HUES64 (cell line): ENCODE data around the gene ABHD14A.

Experiments
- H3K27ac ChIP-seq: 2 replicates; pipeline ENCODE4 v1.7.0; 2013; ENCODE audit warnings: low read depth, low read length, inconsistent platforms
- H3K27me3 ChIP-seq: 2 replicates; pipeline ENCODE4 v1.6.1; 2013; ENCODE audit warnings: mild to moderate bottlenecking, low read length; ENCODE audit not compliant: insufficient read depth
- H3K36me3 ChIP-seq: 2 replicates; pipeline ENCODE4 v1.6.1; 2013; ENCODE audit warnings: mild to moderate bottlenecking, low read length; ENCODE audit not compliant: insufficient read depth
- H3K4me1 ChIP-seq: 2 replicates; pipeline ENCODE4 v1.6.1; 2013; ENCODE audit warnings: mild to moderate bottlenecking, low read length, moderate library complexity; ENCODE audit not compliant: insufficient read depth
- H3K4me3 ChIP-seq: 2 replicates; pipeline ENCODE4 v1.5.1; 2013; ENCODE audit warnings: mild to moderate bottlenecking, low read length, moderate library complexity
- H3K9ac ChIP-seq: 2 replicates; pipeline ENCODE4 v1.6.1; 2013; ENCODE audit warnings: mild to moderate bottlenecking, low read depth, low read length
- H3K9me3 ChIP-seq: 2 replicates; pipeline ENCODE4 v1.6.1; 2013; ENCODE audit warnings: low read depth, low read length; ENCODE audit not compliant: insufficient read depth
- WGBS: fragments of 150-250, 120-280 bp; methylation state at CpG from one replicate; pipeline ENCODE4 v1.1.7; 2013; ENCODE audit warnings: missing lambda C conversion rate; 5-methylcytosine and 5-hydroxymethylcytosine counted together

The ABHD14A gene

GRCh38 chr3:51968883-51969678, 5.8 kb upstream of the ABHD14A start:
- WGBS, result 84% methylated on average over 6 of the region's 6 CpGs
- peak overlapping the region; percentile 94 for H3K27ac ChIP-seq
- H3K9ac ChIP-seq, result peak overlapping the region; percentile 75

GRCh38 chr3:51969841-51970240, 5.0 kb upstream of the ABHD14A start:
- Histone ChIP-seq H3K36me3 (no peaks in the 10 kb centered on the region), H3K27ac (no peak overlapping the region), H3K9ac (no peak overlapping the region), H3K4me3 (no peak overlapping the region), H3K9me3 (no peaks in the 10 kb centered on the region), H3K4me1 (peaks cover 32% of the 10 kb centered on the region), H3K27me3 (peaks cover 16% of the 10 kb centered on the region)
- WGBS, result 90% methylated on average over 4 of the region's 4 CpGs

More at GRCh38 chr3:51968883-51969678, 5.8 kb upstream of the ABHD14A start:
- Histone ChIP-seq H3K27me3 (peaks cover 14% of the 10 kb centered on the region), H3K4me3 (peak overlapping the region; percentile 81), H3K36me3 (no peaks in the 10 kb centered on the region), H3K4me1 (peaks cover 30% of the 10 kb centered on the region), H3K9me3 (no peaks in the 10 kb centered on the region)

- 88% methylated on average over 6 of the region's 6 CpGs for WGBS
- no peak overlapping the region for H3K9ac ChIP-seq
- no peaks in the 10 kb centered on the region for H3K36me3 ChIP-seq
- H3K27me3 ChIP-seq, result peaks cover 22% of the 10 kb centered on the region
- no peak overlapping the region for H3K4me3 ChIP-seq
- H3K27ac ChIP-seq, result no peak overlapping the region
- H3K9me3 ChIP-seq, result no peaks in the 10 kb centered on the region
- peaks cover 36% of the 10 kb centered on the region for H3K4me1 ChIP-seq
These were observed 4.1 kb upstream of the ABHD14A start for GRCh38 chr3:51970606-51971300.

- H3K4me3 ChIP-seq, result no peak overlapping the region
- H3K27ac ChIP-seq, result no peak overlapping the region
- no peaks in the 10 kb centered on the region for H3K36me3 ChIP-seq
- H3K9ac ChIP-seq, result no peak overlapping the region
- 94% methylated on average over 11 of the region's 11 CpGs for WGBS
- no peaks in the 10 kb centered on the region for H3K9me3 ChIP-seq
- H3K27me3 ChIP-seq, result peaks cover 27% of the 10 kb centered on the region
- peaks cover 32% of the 10 kb centered on the region for H3K4me1 ChIP-seq
These were observed 3.5 kb upstream of the ABHD14A start for GRCh38 chr3:51971350-51971749.

- H3K9ac ChIP-seq, result peak overlapping the region; percentile 32
- H3K36me3 ChIP-seq, result no peaks in the 10 kb centered on the region
- no peaks in the 10 kb centered on the region for H3K9me3 ChIP-seq
- no peak overlapping the region for H3K27ac ChIP-seq
- peaks cover 17% of the 10 kb centered on the region for H3K4me1 ChIP-seq
- whole genome bisulfite sequencing, result 52% methylated on average over 30 of the region's 30 CpGs
- peak overlapping the region; percentile 58 for H3K4me3 ChIP-seq
- peaks cover 36% of the 10 kb centered on the region for H3K27me3 ChIP-seq
These were observed 444 bp upstream of the ABHD14A start for GRCh38 chr3:51974277-51974962.

GRCh38 chr3:51975852-51976549, 1.1 kb downstream of the ABHD14A start:
- H3K4me3 ChIP-seq, result peak overlapping the region; percentile 52
- H3K36me3 ChIP-seq, result no peaks in the 10 kb centered on the region
- no peaks in the 10 kb centered on the region for H3K9me3 ChIP-seq
- peaks cover 14% of the 10 kb centered on the region; the same call in 1 of the 2 replicates for H3K4me1 ChIP-seq
- H3K27me3 ChIP-seq, result peaks cover 36% of the 10 kb centered on the region
- WGBS, result 49% methylated on average over 46 of the region's 46 CpGs
- no peak overlapping the region for H3K27ac ChIP-seq
- no peak overlapping the region for H3K9ac ChIP-seq

GRCh38 chr3:51977446-51978142, 2.7 kb downstream of the ABHD14A start:
- WGBS, result 96% methylated on average over 9 of the region's 9 CpGs
- H3K9ac ChIP-seq, result no peak overlapping the region
- peaks cover 18% of the 10 kb centered on the region for H3K4me1 ChIP-seq

GRCh38 chr3:51978143-51978502, 3.3 kb downstream of the ABHD14A start:
- Histone ChIP-seq H3K9me3 (no peaks in the 10 kb centered on the region), H3K4me3 (no peak overlapping the region), H3K27me3 (peaks cover 36% of the 10 kb centered on the region), H3K4me1 (peaks cover 20% of the 10 kb centered on the region), H3K27ac (no peak overlapping the region), H3K9ac (no peak overlapping the region), H3K36me3 (no peaks in the 10 kb centered on the region)
- WGBS, result 88% methylated on average over 4 of the region's 4 CpGs

More at GRCh38 chr3:51977446-51978142, 2.7 kb downstream of the ABHD14A start:
- H3K27ac ChIP-seq, result no peak overlapping the region
- H3K9me3 ChIP-seq, result no peaks in the 10 kb centered on the region
- peaks cover 36% of the 10 kb centered on the region for H3K27me3 ChIP-seq
- no peak overlapping the region for H3K4me3 ChIP-seq
- H3K36me3 ChIP-seq, result no peaks in the 10 kb centered on the region

GRCh38 chr3:51980253-51980652, 5.4 kb downstream of the ABHD14A start:
- Histone ChIP-seq H3K27me3 (peaks cover 20% of the 10 kb centered on the region), H3K36me3 (no peaks in the 10 kb centered on the region), H3K9me3 (no peaks in the 10 kb centered on the region), H3K9ac (no peak overlapping the region), H3K27ac (no peak overlapping the region), H3K4me1 (peaks cover 15% of the 10 kb centered on the region), H3K4me3 (no peak overlapping the region)
- WGBS, result 96% methylated on average over 10 of the region's 10 CpGs

GRCh38 chr3:51982352-51982837, 7.5 kb downstream of the ABHD14A start:
- H3K4me3 ChIP-seq, result peak overlapping the region; percentile 69
- peak overlapping the region; percentile 91 for H3K27ac ChIP-seq
- H3K9ac ChIP-seq, result peak overlapping the region; percentile 77
- WGBS, result 10% methylated on average over 4 of the region's 4 CpGs
- no peaks in the 10 kb centered on the region for H3K9me3 ChIP-seq
- H3K4me1 ChIP-seq, result peaks cover 10% of the 10 kb centered on the region
- H3K27me3 ChIP-seq, result peaks cover 2% of the 10 kb centered on the region; the same call in 1 of the 2 replicates
- no peaks in the 10 kb centered on the region for H3K36me3 ChIP-seq
